Measurements from ENCODE around the gene MYO1F.
A peak's percentile ranks its signal among the peaks of the same experiment; 100 is the strongest.

The MYO1F gene

GRCh38 chr19:8610936-8611300 is 33.7 kb upstream of the MYO1F start:
- in situ Hi-C loops (cut with MboI; ENCODE audit: low sequenced_read_pairs, unreplicated experiment): no loop called here
- no peak for TF ChIP-seq CTCF (IDR thresholded peaks at IDR 0.05; ENCODE audit: borderline replicate concordance, control extremely low read depth, extremely low read depth, insufficient read depth, missing control alignments)
- no peak for DNase-seq (ENCODE audit: low spot score)

- in situ Hi-C loops (cut with MboI; ENCODE audit: low sequenced_read_pairs, unreplicated experiment): no loop called here
- peak; percentile 69 for DNase-seq (ENCODE audit: low spot score)
- no peak for TF ChIP-seq CTCF (IDR thresholded peaks at IDR 0.05; ENCODE audit: borderline replicate concordance, control extremely low read depth, extremely low read depth, insufficient read depth, missing control alignments)
Observed at GRCh38 chr19:8610041-8610935, 33.0 kb upstream of the MYO1F start, which contains the start of gene ADAMTS10. Gene ADAMTS10, minus strand, starts transcription at chr19:8610715. Its CDS starts 5,005 bp downstream, at chr19:8605710.

GRCh38 chr19:8609279-8610040 is 32.2 kb upstream of the MYO1F start:
- in situ Hi-C loops (cut with MboI; ENCODE audit: low sequenced_read_pairs, unreplicated experiment): no loop called here
- peak; percentile 70 for DNase-seq (ENCODE audit: low spot score)
- TF ChIP-seq CTCF (IDR thresholded peaks at IDR 0.05; ENCODE audit: borderline replicate concordance, control extremely low read depth, extremely low read depth, insufficient read depth, missing control alignments): no peak

- TF ChIP-seq CTCF (IDR thresholded peaks at IDR 0.05; ENCODE audit: borderline replicate concordance, control extremely low read depth, extremely low read depth, insufficient read depth, missing control alignments): no peak
- in situ Hi-C loops (cut with MboI; ENCODE audit: low sequenced_read_pairs, unreplicated experiment): no loop called here
Observed at GRCh38 chr19:8608941-8609278, 31.7 kb upstream of the MYO1F start.

GRCh38 chr19:8607386-8607785 is 30.1 kb upstream of the MYO1F start:
- in situ Hi-C loops (cut with MboI; ENCODE audit: low sequenced_read_pairs, unreplicated experiment): no loop called here
- no peak for DNase-seq (ENCODE audit: low spot score)
- TF ChIP-seq CTCF (IDR thresholded peaks at IDR 0.05; ENCODE audit: borderline replicate concordance, control extremely low read depth, extremely low read depth, insufficient read depth, missing control alignments): no peak

More at GRCh38 chr19:8608941-8609278, 31.7 kb upstream of the MYO1F start:
- no peak for DNase-seq (ENCODE audit: low spot score)

- TF ChIP-seq CTCF (IDR thresholded peaks at IDR 0.05; ENCODE audit: borderline replicate concordance, control extremely low read depth, extremely low read depth, insufficient read depth, missing control alignments): no peak
- in situ Hi-C loops (cut with MboI; ENCODE audit: low sequenced_read_pairs, unreplicated experiment): no loop called here
- no peak for DNase-seq (ENCODE audit: low spot score)
Observed at GRCh38 chr19:8605514-8605913, 28.3 kb upstream of the MYO1F start.
